ENCODE results near the gene LPP. TPM values are rescaled to one million over a fixed set of nuclear protein-coding genes. Genes with fewer than 3 reads are reported as not detected.

LPP gene
- total and polyA plus RNA-seq, 2 of the 4 experiments (the other 2 are of a cell fraction), result 16.0 to 130 TPM

- no peak overlapping the region for H2AFZ ChIP-seq (replicated peaks; ENCODE audit: low read length, poor library complexity)
- no peak overlapping the region for H4K91ac ChIP-seq (ENCODE audit: insufficient read depth, low read depth, low read length)
- no TSS peak for BruUV-seq (replicated peaks)
- H3K27ac ChIP-seq (ENCODE audit: insufficient read depth, low read length), result no peak overlapping the region
- no peak overlapping the region for H3K18ac ChIP-seq (ENCODE audit: low read depth, low read length)
- no peak overlapping the region for H3K56ac ChIP-seq (ENCODE audit: extremely low read depth, insufficient read depth, low read length)
- H4K5ac ChIP-seq (ENCODE audit: low read depth, low read length), result no peak overlapping the region
- no peak overlapping the region for H3K4me2 ChIP-seq (ENCODE audit: low read depth, low read length)
- H2AK5ac ChIP-seq (ENCODE audit: low read depth, low read length), result no peak overlapping the region
- H2BK15ac ChIP-seq (ENCODE audit: low read depth, low read length), result no peak overlapping the region
- H3K79me1 ChIP-seq (ENCODE audit: low read depth in 1 of 2, low read length in 2 of 2), result peaks cover 41 to 65% of the 10 kb centered on the region in 2 experiments
- intact Hi-C loops (cut with micrococcal nuclease), result no loop called here
- no peak overlapping the region for H2BK20ac ChIP-seq (ENCODE audit: low read depth, low read length)
- H3K27me3 ChIP-seq (ENCODE audit: control insufficient read depth, insufficient read depth, low read length), result no peaks in the 10 kb centered on the region
- ChIA-PET CTCF (no interaction called here), POLR2A (ENCODE audit: unreplicated experiment) (no interaction called here)
- in situ Hi-C loops (cut with MboI; ENCODE audit: low sequenced_read_pairs), result no loop called here
- peaks cover 17% of the 10 kb centered on the region for H3K9me1 ChIP-seq (ENCODE audit: insufficient read depth, low read length)
- H3K36me3 ChIP-seq (ENCODE audit: control insufficient read depth, insufficient read depth, low read length), result no peaks in the 10 kb centered on the region
- no peak overlapping the region for H3K23ac ChIP-seq (ENCODE audit: low read depth, low read length)
- H2AK9ac ChIP-seq (replicated peaks; ENCODE audit: low read depth, low read length, poor library complexity), result no peak overlapping the region
- H2BK120ac ChIP-seq (ENCODE audit: low read depth, low read length), result no peak overlapping the region
- no peak overlapping the region for H3K4ac ChIP-seq (ENCODE audit: low read depth, low read length)
- TF ChIP-seq POLR2A (IDR thresholded peaks at IDR 0.05; ENCODE audit: low read depth, low read length), result no peak
- TF ChIP-seq CTCF (conservative IDR thresholded peaks at IDR 0.05; ENCODE audit: low read depth, low read length), result no peak
- TF ChIP-seq RAD21 (IDR thresholded peaks at IDR 0.05; ENCODE audit: low read length), result no peak
- TF ChIP-seq MXI1 (IDR thresholded peaks at IDR 0.05; ENCODE audit: borderline replicate concordance, low read depth, low read length), result no peak
- TF ChIP-seq ELK1 (IDR thresholded peaks at IDR 0.05; ENCODE audit: borderline replicate concordance, low read depth, low read length), result no peak
- TF ChIP-seq NFE2L2 (IDR thresholded peaks at IDR 0.05; ENCODE audit: low read depth, low read length), result no peak
- TF ChIP-seq RFX5 (IDR thresholded peaks at IDR 0.05; ENCODE audit: low read depth, low read length), result no peak
- no peak for TF ChIP-seq MAZ (IDR thresholded peaks at IDR 0.05; ENCODE audit: borderline replicate concordance, low read depth, low read length)
- H4K20me1 ChIP-seq (ENCODE audit: insufficient read depth, low read length), result peaks cover 13% of the 10 kb centered on the region; the same call in 1 of the 2 replicates
- no peak overlapping the region for H4K8ac ChIP-seq (ENCODE audit: low read depth in 2 of 2, low read length in 2 of 2)
- H3K4me3 ChIP-seq (ENCODE audit: insufficient read depth, low read depth, low read length), result no peak overlapping the region
- no peaks in the 10 kb centered on the region for H3K9me3 ChIP-seq (ENCODE audit: control insufficient read depth, insufficient read depth, low read length)
- DNase-seq, result no peak
- no peaks in the 10 kb centered on the region for H3K4me1 ChIP-seq (ENCODE audit: control insufficient read depth, insufficient read depth, low read length)
- no peak for ATAC-seq (ENCODE audit: low read depth)
- H2BK5ac ChIP-seq (ENCODE audit: low read depth, low read length, poor library complexity, severe bottlenecking), result no peak overlapping the region
- H3K9ac ChIP-seq (ENCODE audit: low read depth, low read length), result no peak overlapping the region
- H3K14ac ChIP-seq (replicated peaks; ENCODE audit: low read depth, low read length), result no peak overlapping the region; the same call in 1 of the 2 replicates
- dilution Hi-C loops (cut with HindIII; ENCODE audit: low sequenced_read_pairs, unreplicated experiment), result no loop called here
- no CpG with 5 or more reads among the region's 2 CpGs for WGBS, 2 experiments (ENCODE audit: extremely low coverage in 2 of 2, insufficient read length in 1 of 2)
Measured at GRCh38 chr3:188818282-188818681, 664.3 kb downstream of the LPP start.
